IMR-90 (cell line): ENCODE results near the gene GNL2. TPM values are rescaled to one million over a fixed set of nuclear protein-coding genes. Genes with fewer than 3 reads are reported as not detected.

Experiments used
- ATAC-seq: fragments of 200-7000 bp; cut with Tn5 transposase; 2 replicates; pipeline ENCODE4 v1.9.1; 2020; ENCODE audit warnings: low read depth, mild to moderate bottlenecking, moderate library complexity
- BruUV-seq: library from RNA; stranded (reverse); fragments of 400-500 nt; replicated peaks from 2 replicates; lab custom pipeline; 2021; lab: Mats Ljungman, UMichigan
- CTCF ChIA-PET: fragments of 300-600 bp; formaldehyde crosslinking; extraction: SDS; loops from one replicate; lab custom pipeline; 2021; ENCODE audit warnings: antibody characterized with exemption; lab: Yijun Ruan, JAX
- POLR2A ChIA-PET: fragments of 300-600 bp; sonication (Branson Sonifier 250); formaldehyde crosslinking; loops from one replicate; lab custom pipeline; 2022; ENCODE audit warnings: antibody characterized with exemption; ENCODE audit not compliant: unreplicated experiment; lab: Charles Lee
- DNase-seq: peaks from one replicate; pipeline ENCODE4 v3.0.0; 2013
- H2AFZ ChIP-seq: replicated peaks from 2 replicates; pipeline ENCODE3; 2013; ENCODE audit warnings: low read length, mild to moderate bottlenecking; ENCODE audit not compliant: poor library complexity
- H2AK5ac ChIP-seq: 2 replicates; pipeline ENCODE4 v1.6.1; 2013; ENCODE audit warnings: low read depth, low read length, inconsistent platforms
- H2AK9ac ChIP-seq: replicated peaks from 2 replicates; pipeline ENCODE3; 2013; ENCODE audit warnings: mild to moderate bottlenecking, low read depth, low read length, moderate library complexity; ENCODE audit not compliant: poor library complexity
- H2BK120ac ChIP-seq: 2 replicates; pipeline ENCODE4 v1.6.1; 2013; ENCODE audit warnings: low read depth, low read length, inconsistent platforms
- H2BK15ac ChIP-seq: 3 replicates; pipeline ENCODE4 v1.6.1; 2013; ENCODE audit warnings: low read depth, low read length, inconsistent platforms
- H2BK20ac ChIP-seq: 2 replicates; pipeline ENCODE4 v1.6.1; 2013; ENCODE audit warnings: low read depth, mild to moderate bottlenecking, inconsistent platforms, low read length, moderate library complexity
- H2BK5ac ChIP-seq: 2 replicates; pipeline ENCODE4 v1.6.1; 2013; ENCODE audit warnings: mild to moderate bottlenecking, low read depth, low read length, inconsistent platforms; ENCODE audit not compliant: poor library complexity, severe bottlenecking
- H3K14ac ChIP-seq: replicated peaks from 2 replicates; pipeline ENCODE4 v1.6.1; 2013; ENCODE audit warnings: low read depth, low read length, inconsistent platforms
- H3K18ac ChIP-seq: 2 replicates; pipeline ENCODE4 v1.6.1; 2013; ENCODE audit warnings: low read depth, low read length, control low read depth
- H3K23ac ChIP-seq: 2 replicates; pipeline ENCODE4 v1.6.1; 2013; ENCODE audit warnings: low read depth, low read length, inconsistent platforms
- H3K27ac ChIP-seq: 2 replicates; pipeline ENCODE4 v1.5.1; 2013; ENCODE audit warnings: mild to moderate bottlenecking, control low read depth, low read length; ENCODE audit not compliant: insufficient read depth
- H3K27me3 ChIP-seq: 2 replicates; pipeline ENCODE4 v1.6.1; 2013; ENCODE audit warnings: low read length; ENCODE audit not compliant: control insufficient read depth, insufficient read depth
- H3K36me3 ChIP-seq: 2 replicates; pipeline ENCODE4 v1.6.1; 2013; ENCODE audit warnings: low read length, mixed read lengths; ENCODE audit not compliant: control insufficient read depth, insufficient read depth
- H3K4ac ChIP-seq: 2 replicates; pipeline ENCODE4 v1.6.1; 2013; ENCODE audit warnings: low read depth, low read length, inconsistent platforms
- H3K4me1 ChIP-seq: 2 replicates; pipeline ENCODE4 v1.6.1; 2013; ENCODE audit warnings: low read length, mixed read lengths; ENCODE audit not compliant: control insufficient read depth, insufficient read depth
- H3K4me2 ChIP-seq: 2 replicates; pipeline ENCODE4 v1.6.1; 2013; ENCODE audit warnings: low read depth, mild to moderate bottlenecking, control low read depth, low read length, moderate library complexity
- H3K4me3 ChIP-seq: 2 replicates; pipeline ENCODE4 v1.5.1; 2013; ENCODE audit warnings: low read depth, mild to moderate bottlenecking, control low read depth, low read length, moderate library complexity; ENCODE audit not compliant: insufficient read depth
- H3K56ac ChIP-seq: 2 replicates; pipeline ENCODE4 v1.6.1; 2013; ENCODE audit warnings: low read length, inconsistent platforms; ENCODE audit not compliant: insufficient read depth; ENCODE audit errors: extremely low read depth
- H3K79me1 ChIP-seq, 2 experiments: 2 replicates each; pipeline ENCODE4 v1.6.1; 2013; ENCODE audit warnings: low read length in 2 of 2, inconsistent platforms in 1 of 2, low read depth in 1 of 2
- H3K9ac ChIP-seq: 2 replicates; pipeline ENCODE4 v1.6.1; 2013; ENCODE audit warnings: low read depth, low read length, control low read depth
- H3K9me1 ChIP-seq: 2 replicates; pipeline ENCODE4 v1.6.1; 2013; ENCODE audit warnings: low read length, inconsistent platforms; ENCODE audit not compliant: insufficient read depth
- H3K9me3 ChIP-seq: 2 replicates; pipeline ENCODE4 v1.6.1; 2013; ENCODE audit warnings: low read length; ENCODE audit not compliant: control insufficient read depth, insufficient read depth
- H4K20me1 ChIP-seq: 2 replicates; pipeline ENCODE4 v1.6.1; 2013; ENCODE audit warnings: low read length, inconsistent platforms; ENCODE audit not compliant: insufficient read depth
- H4K5ac ChIP-seq: 2 replicates; pipeline ENCODE4 v1.6.1; 2013; ENCODE audit warnings: mild to moderate bottlenecking, low read depth, low read length, control low read depth
- H4K8ac ChIP-seq, 2 experiments: 2 replicates each; pipeline ENCODE4 v1.6.1; 2013; ENCODE audit warnings: low read depth in 2 of 2, low read length in 2 of 2, control low read depth in 1 of 2, inconsistent platforms in 1 of 2
- H4K91ac ChIP-seq: 2 replicates; pipeline ENCODE4 v1.6.1; 2013; ENCODE audit warnings: low read depth, low read length, inconsistent platforms; ENCODE audit not compliant: insufficient read depth
- BHLHE40 ChIP-seq: fragments of 150-350 bp; IDR thresholded peaks from 2 replicates; pipeline ENCODE4 v1.6.1; 2016; ENCODE audit warnings: mild to moderate bottlenecking, low read depth, low read length
- CEBPB ChIP-seq: IDR thresholded peaks from 2 replicates; pipeline ENCODE4 v1.6.1; 2012; ENCODE audit warnings: low read depth, low read length, improper control_type of control experiment
- CHD1 ChIP-seq: IDR thresholded peaks from 2 replicates; pipeline ENCODE4 v1.6.1; 2012; ENCODE audit warnings: low read depth, low read length, improper control_type of control experiment
- CTCF ChIP-seq: conservative IDR thresholded peaks from 2 replicates; pipeline ENCODE4 v1.5.1; 2012; ENCODE audit warnings: mild to moderate bottlenecking, low read depth, low read length, improper control_type of control experiment
- ELK1 ChIP-seq: fragments of 150-350 bp; IDR thresholded peaks from 2 replicates; pipeline ENCODE4 v1.6.1; 2016; ENCODE audit warnings: low read depth, mild to moderate bottlenecking, low read length, moderate library complexity, borderline replicate concordance
- MAFK ChIP-seq: IDR thresholded peaks from 2 replicates; pipeline ENCODE4 v1.6.1; 2012; ENCODE audit warnings: low read depth, low read length, improper control_type of control experiment
- MAZ ChIP-seq: IDR thresholded peaks from 2 replicates; pipeline ENCODE4 v1.6.1; 2012; ENCODE audit warnings: low read depth, mild to moderate bottlenecking, low read length, improper control_type of control experiment, moderate library complexity, borderline replicate concordance
- MXI1 ChIP-seq: IDR thresholded peaks from 2 replicates; pipeline ENCODE4 v1.6.1; 2012; ENCODE audit warnings: low read depth, mild to moderate bottlenecking, low read length, moderate library complexity, borderline replicate concordance
- NFE2L2 ChIP-seq: fragments of 150-350 bp; IDR thresholded peaks from 2 replicates; pipeline ENCODE4 v1.6.1; 2016; ENCODE audit warnings: low read depth, mild to moderate bottlenecking, low read length
- POLR2A ChIP-seq: IDR thresholded peaks from 2 replicates; pipeline ENCODE4 v1.6.1; 2012; ENCODE audit warnings: mild to moderate bottlenecking, low read depth, low read length
- RAD21 ChIP-seq: IDR thresholded peaks from 2 replicates; pipeline ENCODE4 v1.6.1; 2012; ENCODE audit warnings: low read length, improper control_type of control experiment
- RCOR1 ChIP-seq: IDR thresholded peaks from 2 replicates; pipeline ENCODE4 v1.6.1; 2012; ENCODE audit warnings: mild to moderate bottlenecking, low read length, improper control_type of control experiment; ENCODE audit not compliant: insufficient replicate concordance
- RFX5 ChIP-seq: IDR thresholded peaks from 2 replicates; pipeline ENCODE4 v1.8.0; 2012; ENCODE audit warnings: low read depth, mild to moderate bottlenecking, low read length, moderate library complexity
- SMC3 ChIP-seq: fragments of 150-350 bp; IDR thresholded peaks from 2 replicates; pipeline ENCODE4 v1.6.1; 2016; ENCODE audit warnings: low read depth, mild to moderate bottlenecking, antibody characterized with exemption, low read length, moderate library complexity
- USF2 ChIP-seq: fragments of 150-350 bp; IDR thresholded peaks from 2 replicates; pipeline ENCODE4 v1.6.1; 2017; ENCODE audit warnings: mild to moderate bottlenecking, antibody characterized with exemption, low read length, low read depth
- WGBS, 2 experiments: methylation state at CpG; one replicate each; pipeline versions ENCODE4 v1.1.5 to v1.1.7; 2013; ENCODE audit warnings: missing lambda C conversion rate in 2 of 2; ENCODE audit not compliant: insufficient read length in 1 of 2; ENCODE audit errors: extremely low coverage in 2 of 2; 5-methylcytosine and 5-hydroxymethylcytosine counted together
- dilution Hi-C: fragments of 300-500 bp; cut with HindIII; formaldehyde crosslinking; loops from one replicate; pipeline ENCODE4 v1.14.3; 2018; ENCODE audit warnings: low sequenced_read_pairs; ENCODE audit not compliant: unreplicated experiment
- in situ Hi-C: fragments of 300-500 bp; cut with MboI; formaldehyde crosslinking; loops from 3 replicates; pipeline ENCODE4 v1.14.3; 2019; ENCODE audit warnings: low sequenced_read_pairs, inconsistent platforms, mixed read lengths
- intact Hi-C: fragments of 100-400 bp; cut with micrococcal nuclease; formaldehyde crosslinking; loops from 2 replicates; pipeline ENCODE4 v1.10.0; 2022
- polyA plus RNA-seq, 3 experiments: library from polyadenylated mRNA; depleted of rRNA; stranded (reverse); fragments of >200 nt; gene quantifications; 2 replicates each; pipeline ENCODE4 v1.2.3, GENCODE V29; 2012; ENCODE audit warnings: low replicate concordance in 1 of 3
- total RNA-seq: library from RNA; depleted of rRNA; stranded (reverse); fragments of >200 nt; gene quantifications from 2 replicates; pipeline ENCODE4 v1.2.3, GENCODE V29; 2012

GNL2 gene
- total and polyA plus RNA-seq, 2 of the 4 experiments (the other 2 are of a cell fraction) = 42.9 to 77.4 TPM

- no peak overlapping the region for H2BK20ac ChIP-seq
- no peak overlapping the region for H3K4me3 ChIP-seq
- H2AK5ac ChIP-seq = no peak overlapping the region
- peaks cover 17% of the 10 kb centered on the region for H3K27me3 ChIP-seq
- POLR2A ChIA-PET = no interaction called here
- no peak overlapping the region for H2BK15ac ChIP-seq
- 66% methylated on average over 3 of the region's 6 CpGs; no CpG with 5 or more reads in 1 of the 2 experiments for WGBS, 2 experiments
- H3K9me3 ChIP-seq = no peaks in the 10 kb centered on the region
- no peak overlapping the region for H3K9ac ChIP-seq
- intact Hi-C loops = no loop called here
- H2BK5ac ChIP-seq = no peak overlapping the region
- H4K91ac ChIP-seq = no peak overlapping the region
- dilution Hi-C loops = no loop called here
- H3K4ac ChIP-seq = no peak overlapping the region
- no peak overlapping the region for H2BK120ac ChIP-seq
- CTCF ChIA-PET = no interaction called here
- H3K4me2 ChIP-seq = no peak overlapping the region
- no peak overlapping the region for H4K8ac ChIP-seq
- no TSS peak for BruUV-seq
- no peak for ATAC-seq
- DNase-seq = no peak
- no peak overlapping the region for H3K18ac ChIP-seq
- H3K4me1 ChIP-seq = no peaks in the 10 kb centered on the region
- no peaks in the 10 kb centered on the region for H3K79me1 ChIP-seq
- no peaks in the 10 kb centered on the region for H3K36me3 ChIP-seq
- no peak overlapping the region for H3K23ac ChIP-seq
- in situ Hi-C loops = loop anchor here (25.0 kb wide), 1 partner anchor 1192 kb away; no protein-coding TSS in a partner anchor
- no peak overlapping the region for H4K5ac ChIP-seq
- H3K27ac ChIP-seq = no peak overlapping the region
- H2AFZ ChIP-seq = no peak overlapping the region
- no peaks in the 10 kb centered on the region for H4K20me1 ChIP-seq
- no peak overlapping the region for H3K14ac ChIP-seq
- H3K9me1 ChIP-seq = no peaks in the 10 kb centered on the region
- no peak overlapping the region for H3K56ac ChIP-seq
- TF ChIP-seq CEBPB (no peak), CTCF (no peak), MXI1 (no peak), CHD1 (no peak), POLR2A (no peak), RAD21 (no peak), SMC3 (no peak), RFX5 (no peak), NFE2L2 (no peak), BHLHE40 (no peak), ELK1 (no peak), MAFK (no peak), RCOR1 (no peak), USF2 (no peak), MAZ (no peak)
- H2AK9ac ChIP-seq = no peak overlapping the region
Measured at GRCh38 chr1:37620707-37621106, 25.0 kb upstream of the GNL2 start.
